Endothelial cell of umbilical vein (primary cell): ENCODE measurements around the gene FYB2. TPM values are rescaled to one million over a fixed set of nuclear protein-coding genes. Genes with fewer than 3 reads are reported as not detected.

Experiments
- BruUV-seq: library from RNA; stranded (reverse); fragments of 400-500 nt; replicated peaks from 2 replicates; lab custom pipeline; 2021; lab: Mats Ljungman, UMichigan
- CTCF ChIA-PET: fragments of 300-600, 350-600 bp; sonication (Branson Sonifier 250); formaldehyde crosslinking; loops from one replicate; lab custom pipeline; 2021; ENCODE audit warnings: antibody characterized with exemption, inconsistent platforms; lab: Charles Lee
- POLR2A ChIA-PET: fragments of 300-600, 350-600 bp; sonication (Branson Sonifier 250); formaldehyde crosslinking; loops from one replicate; lab custom pipeline; 2021; ENCODE audit warnings: antibody characterized with exemption, inconsistent platforms; lab: Charles Lee
- DNase-seq: peaks from one replicate; pipeline ENCODE4 v3.0.0-alpha.2; 2011; ENCODE audit warnings: low read depth, low spot score
- FAIRE-seq: peaks from 2 replicates; lab custom pipeline; 2011; peaks lifted over from hg19 to GRCh38; lab: Jason Lieb, UNC
- H2AFZ ChIP-seq: 2 replicates; pipeline ENCODE4 v1.6.0; 2012; ENCODE audit warnings: low read depth, low read length, control low read depth, inconsistent platforms
- H3K27ac ChIP-seq: 2 replicates; pipeline ENCODE4 v1.5.1; 2011; ENCODE audit warnings: low read depth, mild to moderate bottlenecking, control low read depth, low read length, moderate library complexity; ENCODE audit not compliant: insufficient read depth
- H3K27me3 ChIP-seq, 2 experiments: 2 replicates each; pipeline versions ENCODE4 v1.6.0 to v1.6.1; 2011; ENCODE audit warnings: low read length in 2 of 2, mixed read lengths in 1 of 2; ENCODE audit not compliant: control insufficient read depth in 2 of 2, insufficient read depth in 2 of 2
- H3K36me3 ChIP-seq, 2 experiments: 2 replicates in 1 of 2; 3 replicates in 1 of 2; pipeline ENCODE4 v1.5.1; 2011; ENCODE audit warnings: low read length in 2 of 2, mild to moderate bottlenecking in 1 of 2, moderate library complexity in 1 of 2; ENCODE audit not compliant: control insufficient read depth in 2 of 2, insufficient read depth in 2 of 2; ENCODE audit errors: extremely low read depth in 1 of 2
- H3K4me1 ChIP-seq: 3 replicates; pipeline ENCODE4 v1.5.1; 2011; ENCODE audit warnings: mild to moderate bottlenecking, low read length; ENCODE audit not compliant: control insufficient read depth, insufficient read depth; ENCODE audit errors: extremely low read depth
- H3K4me2 ChIP-seq: 2 replicates; pipeline ENCODE4 v1.6.1; 2011; ENCODE audit warnings: low read length, control low read depth, mixed read lengths; ENCODE audit not compliant: insufficient read depth
- H3K4me3 ChIP-seq, 3 experiments: fragments of 200-600 bp in 1 of 3; sonication (generic), shearing (Covaris generic) in 1 of 3; replicated peaks in 1 of 3; 2 replicates each; pipeline ENCODE4 v1.5.1; 2011 to 2016; ENCODE audit warnings: control low read depth in 3 of 3, low read length in 3 of 3, mild to moderate bottlenecking in 2 of 3, inconsistent platforms in 1 of 3, low read depth in 1 of 3, moderate library complexity in 1 of 3; ENCODE audit not compliant: insufficient read depth in 1 of 3
- H3K79me2 ChIP-seq: 2 replicates; pipeline ENCODE4 v1.6.0; 2012; ENCODE audit warnings: low read length, inconsistent platforms; ENCODE audit not compliant: control insufficient read depth, insufficient read depth
- H3K9ac ChIP-seq: replicated peaks from 2 replicates; pipeline ENCODE3; 2011; ENCODE audit warnings: low read length, control low read depth; ENCODE audit not compliant: insufficient read depth; ENCODE audit errors: extremely low read depth
- H3K9me1 ChIP-seq: replicated peaks from 3 replicates; pipeline ENCODE4 v1.6.0; 2011; ENCODE audit warnings: mild to moderate bottlenecking, low read length; ENCODE audit not compliant: control insufficient read depth, insufficient read depth; ENCODE audit errors: extremely low read depth
- H3K9me3 ChIP-seq: replicated peaks from 2 replicates; pipeline ENCODE4 v1.5.1; 2012; ENCODE audit warnings: low read length, inconsistent platforms; ENCODE audit not compliant: control insufficient read depth, insufficient read depth
- H4K20me1 ChIP-seq: replicated peaks from 2 replicates; pipeline ENCODE3; 2011; ENCODE audit warnings: mild to moderate bottlenecking, low read length; ENCODE audit not compliant: control insufficient read depth, insufficient read depth; ENCODE audit errors: extremely low read depth
- CTCF ChIP-seq, 2 donors: IDR thresholded peaks; 1 replicate in 1 of 2; 2 replicates in 1 of 2; pipeline ENCODE4 v1.5.1; 2011; ENCODE audit warnings: low read length in 2 of 2, mild to moderate bottlenecking in 2 of 2, moderate library complexity in 2 of 2, control low read depth in 1 of 2, inconsistent platforms in 1 of 2, low read depth in 1 of 2; ENCODE audit not compliant: insufficient read depth in 1 of 2; ENCODE audit errors: extremely low read depth in 1 of 2
- FOS ChIP-seq: IDR thresholded peaks from 2 replicates; pipeline ENCODE4 v1.6.1; 2011; ENCODE audit warnings: mild to moderate bottlenecking, low read length, moderate library complexity, borderline replicate concordance; ENCODE audit not compliant: insufficient read depth
- GATA2 ChIP-seq: IDR thresholded peaks from 2 replicates; pipeline ENCODE4 v1.7.0; 2011; ENCODE audit warnings: low read depth, mild to moderate bottlenecking, moderate library complexity, mixed read lengths, low read length; ENCODE audit not compliant: insufficient read length, insufficient read depth
- JUN ChIP-seq: IDR thresholded peaks from 2 replicates; pipeline ENCODE4 v1.6.1; 2011; ENCODE audit warnings: borderline replicate concordance, low read depth; ENCODE audit not compliant: insufficient read length, insufficient read depth
- MAX ChIP-seq: IDR thresholded peaks from 2 replicates; pipeline ENCODE4 v1.6.1; 2011; ENCODE audit not compliant: insufficient read depth, insufficient read length
- MYC ChIP-seq: IDR thresholded peaks from one replicate; pipeline ENCODE4 v1.6.1; 2011; ENCODE audit warnings: mild to moderate bottlenecking, low read depth, low read length
- POLR2A ChIP-seq: IDR thresholded peaks from 2 replicates; pipeline ENCODE4 v1.6.1; 2012; ENCODE audit warnings: low read depth, mild to moderate bottlenecking, control low read depth, low read length
- POLR2AphosphoS5 ChIP-seq: IDR thresholded peaks from 2 replicates; pipeline ENCODE4 v1.6.1; 2012; ENCODE audit warnings: low read depth, mild to moderate bottlenecking, control low read depth, low read length, moderate library complexity; ENCODE audit not compliant: insufficient read depth
- dilution Hi-C: fragments of 300-500 bp; cut with MboI; formaldehyde crosslinking; loops from one replicate; pipeline ENCODE4 v1.15.0; 2019; ENCODE audit warnings: low sequenced_read_pairs; ENCODE audit not compliant: extremely low pct_ligation_motif_present
- intact Hi-C: fragments of 100-400 bp; cut with micrococcal nuclease; formaldehyde crosslinking; loops from one replicate; pipeline ENCODE4 v1.10.0; 2022
- polyA plus RNA-seq, 4 experiments: library from polyadenylated mRNA; depleted of rRNA in 3 of 4; stranded (reverse) in 3 of 4; unstranded in 1 of 4; fragments of >200 nt; gene quantifications; 2 replicates each; pipeline versions ENCODE4 v1.2.1 to v1.2.3, GENCODE V29; 2011 to 2012; ENCODE audit warnings: missing spikeins in 1 of 4
- total RNA-seq: library from RNA; stranded (reverse); gene quantifications from 2 replicates; pipeline ENCODE4 v1.2.3, GENCODE V29; 2021

The FYB2 gene
- total and polyA plus RNA-seq, 2 donors (not counting 3 experiments of a cell fraction or from before 2014, with no cell fraction given): not detected

DNA sequence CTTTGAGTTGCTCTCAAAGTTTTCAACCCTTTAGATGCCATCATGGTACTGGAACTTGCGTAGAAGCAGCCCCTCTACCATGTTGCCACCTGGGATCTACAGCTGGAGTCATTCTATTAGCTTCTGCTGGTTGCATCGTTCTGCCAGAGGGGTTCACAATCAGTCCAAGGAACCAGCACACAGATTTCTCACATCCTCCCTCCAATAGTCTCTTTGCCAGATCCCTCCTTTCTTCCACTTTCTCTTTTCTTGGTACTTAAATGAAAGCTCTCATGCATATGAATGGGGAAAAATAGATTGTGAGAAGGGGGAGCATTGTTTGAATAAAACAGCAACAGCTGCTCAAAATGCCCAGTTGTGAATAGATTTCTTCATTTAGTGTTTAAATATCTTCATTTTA, 31.2 kb upstream of the FYB2 start:
- no peak for FAIRE-seq
- no peak overlapping the region for H2AFZ ChIP-seq
- CTCF ChIA-PET: interaction anchor here (2.7 kb wide), 1 partner anchor 18 kb away, joined by 8 read pairs; no protein-coding TSS in a partner anchor

More for the DNA sequence above, 31.2 kb upstream of the FYB2 start:
- no TSS peak for BruUV-seq
- Histone ChIP-seq H3K27me3 (no peaks in the 10 kb centered on the region), H3K9me1 (no peaks in the 10 kb centered on the region), H3K9ac (no peak overlapping the region), H3K4me2 (no peak overlapping the region), H3K4me1 (no peaks in the 10 kb centered on the region), H3K36me3 (no peaks in the 10 kb centered on the region), H4K20me1 (no peaks in the 10 kb centered on the region), H3K27ac (no peak overlapping the region), H3K9me3 (no peaks in the 10 kb centered on the region), H3K4me3 (no peak overlapping the region), H3K79me2 (no peaks in the 10 kb centered on the region)
- POLR2A ChIA-PET: no interaction called here
- dilution Hi-C loops (no loop called here), intact Hi-C loops (no loop called here)
- no peak for TF ChIP-seq JUN
- no peak for TF ChIP-seq MYC
- TF ChIP-seq MAX: no peak
- no peak for TF ChIP-seq GATA2
- TF ChIP-seq FOS: no peak
- no peak for TF ChIP-seq POLR2A
- TF ChIP-seq POLR2AphosphoS5: no peak
- TF ChIP-seq CTCF (IDR thresholded peaks at IDR 0.05; ENCODE audit: extremely low read depth in 1 of 2, insufficient read depth in 1 of 2, low read depth in 1 of 2, low read length in 2 of 2): no peak
- DNase-seq: no peak
